Ectodermal cell (in vitro differentiated cells): ENCODE results near the gene RECQL5.

ENCODE experiments used
- H3K27ac ChIP-seq: 2 replicates; pipeline ENCODE4 v1.7.0; 2013; ENCODE audit warnings: mild to moderate bottlenecking, low read depth, low read length; ENCODE audit not compliant: insufficient read depth, poor library complexity, severe bottlenecking
- H3K27me3 ChIP-seq: 2 replicates; pipeline ENCODE4 v1.7.0; 2013; ENCODE audit warnings: mild to moderate bottlenecking, low read length; ENCODE audit not compliant: insufficient read depth, control insufficient read depth, poor library complexity, severe bottlenecking
- H3K36me3 ChIP-seq: one replicate; pipeline ENCODE4 v1.7.0; 2013; ENCODE audit warnings: low read length; ENCODE audit not compliant: control insufficient read depth, insufficient read depth
- H3K4me1 ChIP-seq: one replicate; pipeline ENCODE4 v1.7.0; 2013; ENCODE audit warnings: low read length; ENCODE audit not compliant: control insufficient read depth, insufficient read depth
- H3K4me3 ChIP-seq: 2 replicates; pipeline ENCODE4 v1.7.0; 2013; ENCODE audit warnings: low read depth, low read length, control low read depth; ENCODE audit not compliant: insufficient read depth
- H3K9me3 ChIP-seq: 2 replicates; pipeline ENCODE4 v1.7.0; 2013; ENCODE audit warnings: mild to moderate bottlenecking, low read length, moderate library complexity; ENCODE audit not compliant: control insufficient read depth
- WGBS, 2 experiments: methylation state at CpG; one replicate each; pipeline ENCODE4 v1.1.7; 2013; ENCODE audit warnings: missing lambda C conversion rate in 2 of 2; 5-methylcytosine and 5-hydroxymethylcytosine counted together

RECQL5 gene

DNA sequence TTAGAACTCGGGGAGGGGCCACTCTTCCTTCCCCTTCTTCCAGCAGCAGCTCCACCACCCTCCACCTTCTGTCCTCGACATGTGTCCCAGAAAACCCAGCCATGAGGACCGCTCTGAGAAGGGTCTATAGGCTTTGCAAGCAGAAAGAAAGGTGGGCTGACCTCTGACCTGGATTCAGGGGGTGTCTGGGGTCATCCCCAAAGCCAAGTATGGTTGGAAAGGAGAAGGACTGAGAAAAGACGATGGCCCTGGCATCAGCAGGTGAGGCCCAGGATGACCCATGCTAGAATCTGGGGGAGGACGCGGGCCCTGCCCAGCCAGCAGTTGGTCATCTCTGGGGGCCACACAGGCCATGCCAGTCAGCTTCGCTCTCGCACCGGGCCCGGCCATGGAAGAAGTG lies 39.9 kb downstream of the RECQL5 start:
- H3K9me3 ChIP-seq = no peaks in the 10 kb centered on the region
- H3K27ac ChIP-seq = no peak overlapping the region
- H3K27me3 ChIP-seq = no peaks in the 10 kb centered on the region
- no peak overlapping the region for H3K4me3 ChIP-seq
- H3K36me3 ChIP-seq = no peaks in the 10 kb centered on the region
- H3K4me1 ChIP-seq = no peaks in the 10 kb centered on the region
- WGBS, 2 experiments = 96% methylated on average over 10 of the region's 10 CpGs

DNA sequence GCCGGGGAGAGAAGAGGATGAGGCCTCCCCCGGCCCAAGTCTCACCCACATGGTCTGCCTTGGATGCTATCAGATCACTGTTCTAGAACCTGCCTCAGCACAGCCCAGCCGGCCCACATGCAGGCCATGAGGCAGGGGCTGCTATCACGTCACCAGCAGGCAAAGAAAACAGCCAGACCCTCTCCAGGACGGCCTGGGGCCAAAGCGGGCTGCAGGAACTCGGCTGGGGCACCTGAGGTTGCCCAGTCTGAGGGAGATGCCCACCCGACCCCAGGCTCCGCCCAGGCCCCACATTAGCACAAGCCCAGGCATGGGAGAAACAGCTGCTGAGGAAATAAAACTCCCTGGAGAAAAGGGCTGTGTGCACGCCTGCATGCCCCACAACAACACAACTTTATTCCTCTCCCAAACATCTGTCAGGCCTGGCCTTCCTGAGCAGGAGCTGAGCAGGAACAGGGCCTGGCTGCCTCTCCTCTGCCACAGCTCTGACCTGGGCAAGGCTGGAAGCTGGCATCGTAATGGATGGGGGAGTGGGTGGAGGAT lies 40.4 kb downstream of the RECQL5 start:
- no peak overlapping the region for H3K4me3 ChIP-seq
- H3K27ac ChIP-seq = no peak overlapping the region
- H3K9me3 ChIP-seq = no peaks in the 10 kb centered on the region
- no peaks in the 10 kb centered on the region for H3K36me3 ChIP-seq
- H3K4me1 ChIP-seq = no peaks in the 10 kb centered on the region
- H3K27me3 ChIP-seq = no peaks in the 10 kb centered on the region
- 92% methylated on average over 11 of the region's 11 CpGs for WGBS, 2 experiments

GRCh38 chr17:75625813-75626486 lies 41.0 kb downstream of the RECQL5 start:
- no peaks in the 10 kb centered on the region for H3K4me1 ChIP-seq
- no peaks in the 10 kb centered on the region for H3K27me3 ChIP-seq
- no peak overlapping the region for H3K27ac ChIP-seq
- H3K36me3 ChIP-seq = no peaks in the 10 kb centered on the region
- WGBS, 2 experiments = 79 to 82% methylated on average over 15 of the region's 15 CpGs
- H3K4me3 ChIP-seq = no peak overlapping the region
- no peaks in the 10 kb centered on the region for H3K9me3 ChIP-seq

GRCh38 chr17:75624714-75625345 lies 42.1 kb downstream of the RECQL5 start:
- no peaks in the 10 kb centered on the region for H3K36me3 ChIP-seq
- H3K27me3 ChIP-seq = no peaks in the 10 kb centered on the region
- no peaks in the 10 kb centered on the region for H3K4me1 ChIP-seq
- H3K27ac ChIP-seq = no peak overlapping the region
- WGBS, 2 experiments = 89 to 96% methylated on average over 22 to 23 of the region's 23 CpGs
- H3K9me3 ChIP-seq = no peaks in the 10 kb centered on the region
- H3K4me3 ChIP-seq = no peak overlapping the region

DNA sequence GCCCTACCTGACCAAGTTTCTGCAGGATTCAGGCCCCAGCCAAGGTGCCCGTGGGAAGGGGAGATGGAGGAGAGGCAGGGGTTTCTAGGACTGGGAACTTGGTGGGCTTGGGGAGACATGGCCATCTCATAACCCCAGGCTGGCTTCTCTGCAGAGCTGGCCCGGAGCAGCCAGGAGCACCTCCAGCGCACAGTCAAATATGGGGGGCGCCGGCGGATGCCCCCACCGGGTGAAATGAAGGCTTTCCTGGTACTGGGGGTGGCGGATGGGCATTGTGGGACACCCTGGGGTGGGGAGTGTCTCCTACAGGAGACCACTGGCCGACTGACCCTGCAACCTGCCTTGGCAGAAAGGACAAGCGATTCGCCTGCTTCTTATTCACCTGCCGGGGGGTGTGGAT lies 42.9 kb downstream of the RECQL5 start:
- Histone ChIP-seq H3K36me3 (no peaks in the 10 kb centered on the region), H3K27ac (no peak overlapping the region), H3K4me3 (no peak overlapping the region), H3K9me3 (no peaks in the 10 kb centered on the region), H3K4me1 (no peaks in the 10 kb centered on the region), H3K27me3 (no peaks in the 10 kb centered on the region)
- WGBS, 2 experiments = 91% methylated on average over 12 of the region's 12 CpGs

GRCh38 chr17:75623386-75623785 lies 43.6 kb downstream of the RECQL5 start:
- Histone ChIP-seq H3K36me3 (no peaks in the 10 kb centered on the region), H3K9me3 (no peaks in the 10 kb centered on the region), H3K4me3 (no peak overlapping the region), H3K4me1 (no peaks in the 10 kb centered on the region), H3K27me3 (no peaks in the 10 kb centered on the region), H3K27ac (no peak overlapping the region)
- 92 to 93% methylated on average over 9 of the region's 9 CpGs for WGBS, 2 experiments

- Histone ChIP-seq H3K4me3 (no peak overlapping the region), H3K9me3 (no peaks in the 10 kb centered on the region), H3K4me1 (no peaks in the 10 kb centered on the region), H3K36me3 (no peaks in the 10 kb centered on the region), H3K27ac (no peak overlapping the region), H3K27me3 (no peaks in the 10 kb centered on the region)
- WGBS, 2 experiments = 84 to 92% methylated on average over 15 of the region's 15 CpGs
These were observed 44.1 kb downstream of the RECQL5 start for GRCh38 chr17:75622771-75623273.

GRCh38 chr17:75622076-75622475 lies 44.9 kb downstream of the RECQL5 start:
- no peaks in the 10 kb centered on the region for H3K27me3 ChIP-seq
- H3K4me1 ChIP-seq = no peaks in the 10 kb centered on the region
- WGBS, 2 experiments = 85 to 87% methylated on average over 8 of the region's 8 CpGs
- H3K36me3 ChIP-seq = no peaks in the 10 kb centered on the region
- no peak overlapping the region for H3K4me3 ChIP-seq
- no peak overlapping the region for H3K27ac ChIP-seq
- no peaks in the 10 kb centered on the region for H3K9me3 ChIP-seq

DNA sequence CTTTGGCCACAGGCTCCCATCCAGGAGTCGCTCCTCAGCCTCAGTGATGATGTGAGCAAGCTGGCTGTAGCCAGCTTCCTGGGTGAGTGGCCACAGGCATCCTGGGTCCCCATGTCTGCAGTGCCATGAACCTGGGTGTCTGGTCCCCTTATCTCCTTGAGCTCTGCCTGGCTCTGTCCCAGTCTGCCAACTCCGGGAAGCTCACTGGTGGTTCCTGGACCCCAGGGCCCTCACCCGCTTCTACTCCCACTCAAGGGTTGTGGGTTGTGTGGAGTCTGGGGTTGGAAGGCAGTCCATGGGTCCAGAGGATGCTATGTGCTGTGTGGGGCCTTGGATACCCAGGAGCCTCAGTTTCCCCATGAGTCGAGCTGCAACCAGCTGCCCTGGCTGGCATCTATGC lies 45.5 kb downstream of the RECQL5 start:
- 94 to 95% methylated on average over 4 of the region's 4 CpGs for WGBS, 2 experiments
- H3K27me3 ChIP-seq = no peaks in the 10 kb centered on the region
- no peaks in the 10 kb centered on the region for H3K36me3 ChIP-seq
- no peak overlapping the region for H3K4me3 ChIP-seq
- H3K27ac ChIP-seq = no peak overlapping the region
- no peaks in the 10 kb centered on the region for H3K9me3 ChIP-seq
- H3K4me1 ChIP-seq = no peaks in the 10 kb centered on the region

DNA sequence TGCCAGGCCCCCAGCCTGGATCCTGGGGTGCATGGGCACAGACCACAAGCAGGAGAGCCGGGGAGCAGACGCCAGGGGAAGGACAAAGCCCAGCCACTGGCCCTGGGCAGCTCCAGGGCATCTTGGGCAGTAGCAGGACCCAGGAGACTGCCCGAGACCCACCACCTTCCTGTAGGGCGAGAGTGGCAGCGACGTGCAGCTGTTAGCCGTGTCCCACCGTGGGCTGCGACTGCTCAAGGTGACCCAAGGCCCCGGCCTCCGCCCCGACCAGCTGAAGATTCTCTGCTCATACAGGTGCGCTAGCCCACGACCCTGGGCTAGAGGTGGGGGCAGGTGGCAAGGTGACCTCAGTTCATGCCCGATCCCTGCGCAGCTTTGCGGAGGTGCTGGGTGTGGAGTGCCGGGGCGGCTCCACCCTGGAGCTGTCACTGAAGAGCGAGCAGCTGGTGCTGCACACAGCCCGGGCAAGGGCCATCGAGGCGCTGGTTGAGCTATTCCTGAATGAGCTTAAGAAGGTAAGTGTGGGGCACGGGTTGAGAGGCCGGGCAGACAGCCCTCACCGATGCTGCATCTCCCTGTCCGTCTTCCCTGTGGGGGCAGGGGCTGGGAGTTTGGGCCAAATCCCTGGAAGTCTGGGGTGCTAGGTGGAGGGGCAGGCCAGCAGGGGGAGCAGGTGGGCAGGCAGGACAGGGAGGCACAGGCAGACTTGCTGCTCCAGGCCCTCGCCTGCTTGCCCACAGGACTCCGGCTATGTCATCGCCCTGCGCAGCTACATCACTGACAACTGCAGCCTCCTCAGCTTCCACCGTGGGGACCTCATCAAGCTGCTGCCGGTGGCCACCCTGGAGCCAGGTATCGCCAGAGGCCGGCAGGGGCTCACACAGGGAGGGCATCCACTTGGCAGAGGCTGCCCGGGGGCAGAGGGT lies 47.2 kb downstream of the RECQL5 start:
- Histone ChIP-seq H3K4me1 (peaks cover under 1% of the 10 kb centered on the region), H3K27ac (no peak overlapping the region), H3K4me3 (no peak overlapping the region), H3K9me3 (no peaks in the 10 kb centered on the region), H3K36me3 (no peaks in the 10 kb centered on the region), H3K27me3 (no peaks in the 10 kb centered on the region)
- WGBS, 2 experiments = 78 to 79% methylated on average over 36 of the region's 36 CpGs
